HL-60 (cell line): ENCODE results near the gene QPCT.
A peak's percentile ranks its signal among the peaks of the same experiment; 100 is the strongest.

ENCODE experiments used
- DNase-seq, 2 experiments: peaks; one replicate each; pipeline ENCODE4 v3.0.0-alpha.2; 2010 to 2020; ENCODE audit warnings: low read depth in 1 of 2, low spot score in 1 of 2
- H3K27ac ChIP-seq: fragments of 250-450 bp; sonication (Bioruptor Pico); replicated peaks from 2 replicates; pipeline ENCODE4 v1.5.1; 2020; ENCODE audit warnings: mild to moderate bottlenecking, moderate library complexity
- H3K27me3 ChIP-seq: fragments of 250-450 bp; sonication (Bioruptor Pico); 2 replicates; pipeline ENCODE4 v1.5.1; 2021; ENCODE audit warnings: mild to moderate bottlenecking, moderate library complexity; ENCODE audit not compliant: insufficient read depth, poor library complexity, severe bottlenecking
- H3K4me3 ChIP-seq: replicated peaks from 2 replicates; pipeline ENCODE4 v1.5.1; 2011; ENCODE audit warnings: mild to moderate bottlenecking, control low read depth, low read length; ENCODE audit not compliant: insufficient read depth
- GABPA ChIP-seq: IDR thresholded peaks from 2 replicates; pipeline ENCODE4 v1.6.1; 2012; ENCODE audit warnings: low read depth
- POLR2AphosphoS5 ChIP-seq: IDR thresholded peaks from 2 replicates; pipeline ENCODE4 v1.6.1; 2012; ENCODE audit warnings: low read depth
- REST ChIP-seq: IDR thresholded peaks from 2 replicates; pipeline ENCODE4 v1.6.1; 2012; ENCODE audit warnings: low read depth; ENCODE audit not compliant: insufficient replicate concordance
- SPI1 ChIP-seq: IDR thresholded peaks from 2 replicates; pipeline ENCODE4 v1.6.1; 2012; ENCODE audit warnings: low read depth, mild to moderate bottlenecking, borderline replicate concordance
- TF ChIP-seq, protein P1 (sequence below): IDR thresholded peaks from one replicate; pipeline ENCODE4 v1.5.1; 2011; ENCODE audit warnings: low read length, control low read depth, inconsistent platforms; ENCODE audit not compliant: insufficient read depth

QPCT gene

DNA sequence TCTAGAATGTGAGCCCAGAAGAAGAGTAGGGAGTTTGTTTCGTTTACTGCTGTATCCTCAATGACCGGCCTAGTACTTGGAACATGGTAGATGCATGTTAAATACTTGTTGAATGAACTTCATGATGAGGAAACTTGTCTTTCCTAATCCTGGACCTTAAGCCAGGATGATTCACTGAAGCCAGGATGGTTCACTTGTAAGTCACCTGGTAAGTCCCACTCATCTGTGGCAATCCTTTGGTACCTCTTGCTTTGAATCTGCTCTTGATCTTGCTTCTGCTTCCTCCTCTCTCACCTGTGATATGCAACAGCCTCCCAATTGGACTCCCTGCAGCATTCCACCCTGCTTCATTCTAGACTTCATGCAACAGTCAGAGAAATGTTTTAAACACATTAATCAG, 43.6 kb downstream of the QPCT start:
- TF ChIP-seq POLR2AphosphoS5 (no peak), GABPA (no peak), REST (no peak), SPI1 (no peak)
- TF ChIP-seq, protein P1, sequence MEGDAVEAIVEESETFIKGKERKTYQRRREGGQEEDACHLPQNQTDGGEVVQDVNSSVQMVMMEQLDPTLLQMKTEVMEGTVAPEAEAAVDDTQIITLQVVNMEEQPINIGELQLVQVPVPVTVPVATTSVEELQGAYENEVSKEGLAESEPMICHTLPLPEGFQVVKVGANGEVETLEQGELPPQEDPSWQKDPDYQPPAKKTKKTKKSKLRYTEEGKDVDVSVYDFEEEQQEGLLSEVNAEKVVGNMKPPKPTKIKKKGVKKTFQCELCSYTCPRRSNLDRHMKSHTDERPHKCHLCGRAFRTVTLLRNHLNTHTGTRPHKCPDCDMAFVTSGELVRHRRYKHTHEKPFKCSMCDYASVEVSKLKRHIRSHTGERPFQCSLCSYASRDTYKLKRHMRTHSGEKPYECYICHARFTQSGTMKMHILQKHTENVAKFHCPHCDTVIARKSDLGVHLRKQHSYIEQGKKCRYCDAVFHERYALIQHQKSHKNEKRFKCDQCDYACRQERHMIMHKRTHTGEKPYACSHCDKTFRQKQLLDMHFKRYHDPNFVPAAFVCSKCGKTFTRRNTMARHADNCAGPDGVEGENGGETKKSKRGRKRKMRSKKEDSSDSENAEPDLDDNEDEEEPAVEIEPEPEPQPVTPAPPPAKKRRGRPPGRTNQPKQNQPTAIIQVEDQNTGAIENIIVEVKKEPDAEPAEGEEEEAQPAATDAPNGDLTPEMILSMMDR = no peak
- no peak overlapping the region for H3K4me3 ChIP-seq
- H3K27me3 ChIP-seq = no peaks in the 10 kb centered on the region
- H3K27ac ChIP-seq = no peak overlapping the region
- no peak for DNase-seq

GRCh38 chr2:37389395-37389794, 45.0 kb downstream of the QPCT start:
- TF ChIP-seq REST (no peak), SPI1 (no peak), GABPA (no peak), POLR2AphosphoS5 (no peak)
- TF ChIP-seq, protein P1 = no peak
- Histone ChIP-seq H3K4me3 (no peak overlapping the region), H3K27ac (no peak overlapping the region), H3K27me3 (no peaks in the 10 kb centered on the region)
- no peak for DNase-seq

DNA sequence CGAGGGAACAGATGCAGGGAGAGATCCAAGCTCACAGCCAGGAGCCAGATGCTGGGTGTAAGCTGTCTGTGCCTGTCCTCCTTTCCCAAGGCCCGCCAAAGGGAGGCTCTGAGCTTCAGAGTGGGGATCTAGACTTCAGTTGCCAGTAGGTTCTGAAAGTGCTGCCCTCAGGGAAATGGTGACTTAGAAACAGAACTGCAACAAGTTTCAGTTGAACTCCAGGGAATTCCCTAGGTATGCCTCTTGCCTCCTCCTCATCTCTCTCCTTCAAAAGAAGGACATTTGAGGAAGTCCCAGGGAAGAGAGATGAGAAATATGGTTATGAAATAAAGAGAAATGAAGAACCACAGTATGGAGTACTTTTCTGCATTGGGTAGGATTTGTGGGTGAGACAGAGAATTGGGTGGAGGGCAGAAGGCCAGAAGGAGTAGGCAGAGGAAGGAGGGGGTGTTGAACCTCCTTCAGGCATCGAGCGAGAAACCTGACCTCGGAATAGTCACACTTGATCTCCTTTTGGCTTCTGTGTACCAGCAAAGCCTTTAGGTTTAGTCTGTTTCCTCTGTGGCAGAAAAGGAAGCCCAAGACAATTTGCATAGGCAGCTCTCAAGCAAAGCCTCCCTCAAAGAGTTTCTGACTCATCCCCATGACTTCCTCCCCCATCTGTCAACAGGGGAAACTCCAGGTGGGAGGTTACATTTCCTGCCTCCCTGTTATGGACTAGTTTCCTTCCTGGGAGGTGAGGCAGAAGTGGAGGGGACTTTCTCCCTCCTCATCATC, 45.7 kb downstream of the QPCT start:
- Histone ChIP-seq H3K27ac (no peak overlapping the region), H3K27me3 (no peaks in the 10 kb centered on the region), H3K4me3 (no peak overlapping the region)
- TF ChIP-seq, protein P1 = no peak
- peak; percentile 72; the same call in 1 of the 2 replicates for TF ChIP-seq SPI1
- DNase-seq = peak; percentile 57 to 63

DNA sequence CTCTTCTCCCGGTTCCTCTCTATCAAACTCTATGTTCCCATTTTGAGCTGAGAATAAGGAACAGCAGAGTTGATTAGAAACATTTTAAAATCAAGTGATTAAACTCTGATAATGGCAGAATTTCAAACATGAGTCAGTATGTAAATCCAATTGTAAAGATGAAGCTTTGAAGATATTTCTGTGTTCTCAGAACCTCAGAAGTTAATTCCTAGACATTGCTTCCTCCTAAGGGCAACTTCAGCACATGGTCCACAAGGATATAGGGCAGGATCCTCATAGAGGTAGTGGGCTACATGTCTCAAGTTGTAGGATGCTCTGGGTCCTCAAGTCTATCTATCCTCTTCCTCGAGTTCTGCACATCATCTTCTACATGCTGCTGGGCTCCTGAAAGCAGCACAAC, 46.3 kb downstream of the QPCT start:
- Histone ChIP-seq H3K27ac (no peak overlapping the region), H3K4me3 (no peak overlapping the region), H3K27me3 (no peaks in the 10 kb centered on the region)
- no peak for TF ChIP-seq POLR2AphosphoS5
- TF ChIP-seq GABPA = no peak
- TF ChIP-seq SPI1 = no peak
- no peak for TF ChIP-seq REST
- TF ChIP-seq, protein P1 = no peak
- no peak for DNase-seq
